Stimulated activated CD4-positive, alpha-beta T cell treated with anti-CD3 and anti-CD28 coated beads, TNF-alpha, amount 100 ng/mL, for 4 hours (primary cell): ENCODE measurements around the gene IGSF23.
"Not testable (repeated sequence)": the region's sequence is repeated elsewhere in the genome, so short reads cannot be mapped to it uniquely, and the experiment has no call there.

ENCODE experiments used
- DNase-seq, 3 experiments: peaks; one replicate each; pipeline ENCODE4 v3.0.0-alpha.2; 2020; ENCODE audit warnings: low read depth in 3 of 3

Gene IGSF23

GRCh38 chr19:44587963-44588770 is 25.2 kb upstream of the IGSF23 start:
- DNase-seq: no peak

- DNase-seq: no peak
Measured at GRCh38 chr19:44588771-44589112, 24.6 kb upstream of the IGSF23 start.

- DNase-seq: no peak
Measured at GRCh38 chr19:44590245-44591059, 22.9 kb upstream of the IGSF23 start.

GRCh38 chr19:44591340-44591993 is 21.9 kb upstream of the IGSF23 start:
- DNase-seq: not testable (repeated sequence)

DNA sequence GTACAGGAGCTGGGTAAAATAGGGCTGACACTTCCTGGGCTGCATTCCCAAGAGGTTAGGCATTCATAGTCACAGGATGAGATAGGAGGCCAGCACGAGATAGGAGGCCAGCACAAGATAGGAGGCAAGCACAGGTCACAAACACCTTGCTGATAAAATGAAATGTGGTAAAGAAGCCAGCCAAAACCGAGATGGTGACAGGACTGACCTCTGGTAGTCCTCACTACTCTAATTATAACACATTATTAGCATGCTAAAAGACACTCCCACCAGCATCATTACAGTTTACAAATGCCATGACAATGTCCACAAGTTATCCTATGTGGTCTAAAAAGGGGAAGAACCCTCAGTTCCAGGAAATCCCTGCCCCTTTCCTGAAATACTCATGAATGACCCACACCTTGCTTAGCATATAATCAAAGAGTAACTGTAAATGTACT is 20.9 kb upstream of the IGSF23 start:
- no peak for DNase-seq

DNA sequence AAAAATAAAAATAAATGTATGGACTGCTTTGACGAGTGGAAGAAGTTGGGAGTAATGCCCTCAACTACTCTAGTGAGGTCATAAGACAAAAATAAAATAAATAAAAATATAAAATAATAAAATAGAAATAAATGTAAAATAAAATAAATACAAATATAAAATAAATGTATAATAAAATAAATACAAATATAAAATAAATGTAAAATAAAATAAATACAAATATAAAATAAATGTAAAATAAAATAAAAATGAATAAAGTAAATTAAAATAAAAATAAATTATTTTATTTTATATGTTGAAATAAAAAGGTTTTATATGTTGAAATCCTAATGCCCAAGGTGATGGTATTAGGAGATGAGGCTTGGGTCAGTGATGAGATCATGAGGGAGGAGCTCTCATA is 20.1 kb upstream of the IGSF23 start:
- DNase-seq: no peak

DNA sequence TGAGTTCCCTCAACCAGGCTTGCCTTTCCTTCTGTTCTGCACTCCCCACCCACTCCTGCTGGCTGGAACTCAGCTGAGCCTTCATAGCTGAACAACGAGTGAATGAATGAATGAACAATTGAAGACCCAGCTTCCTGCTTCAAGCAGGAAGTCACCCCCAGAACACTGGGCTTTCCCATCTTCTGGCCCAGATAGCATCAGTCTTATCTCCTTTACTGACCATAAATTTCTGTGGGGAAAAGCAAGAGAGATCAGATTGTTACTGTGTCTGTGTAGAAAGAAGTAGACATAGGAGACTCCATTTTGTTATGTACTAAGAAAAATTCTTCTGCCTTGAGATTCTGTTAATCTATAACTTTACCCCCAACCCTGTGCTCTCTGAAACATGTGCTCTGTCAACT is 19.5 kb upstream of the IGSF23 start:
- not testable (repeated sequence) for DNase-seq

DNA sequence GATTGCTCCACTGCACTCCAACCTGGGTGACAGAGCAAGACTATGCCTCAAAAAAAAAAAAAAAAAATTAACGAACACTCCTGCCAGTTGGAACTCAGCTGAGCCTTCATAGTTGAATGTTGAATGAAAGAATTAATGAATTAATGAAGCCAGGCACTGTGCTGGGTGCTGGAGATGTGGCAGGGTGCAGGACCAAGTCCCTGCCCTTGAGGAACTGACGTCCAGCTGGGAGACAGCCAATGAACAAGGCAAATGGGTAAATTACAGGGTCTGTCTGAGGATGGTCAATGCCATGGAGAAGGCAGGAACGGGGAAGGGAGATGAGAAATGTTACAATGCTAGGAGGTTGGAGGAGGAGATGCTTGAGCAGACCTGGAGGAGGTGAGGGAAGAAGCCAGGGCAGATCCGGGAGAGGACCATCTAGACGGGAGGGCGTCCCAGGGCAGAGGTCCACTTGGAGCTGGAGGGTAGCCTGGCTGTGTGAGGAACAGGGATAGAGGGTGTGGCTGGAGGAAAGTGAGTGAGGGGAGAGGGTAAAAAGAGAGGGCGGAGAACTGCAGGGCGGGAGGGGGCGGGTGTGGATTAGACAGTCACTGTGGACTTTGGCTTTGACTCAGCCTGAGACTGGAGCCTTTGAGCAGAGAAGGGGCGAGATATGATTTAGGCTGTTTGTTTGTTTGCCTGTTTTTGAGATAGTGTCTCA is 16.8 kb upstream of the IGSF23 start:
- DNase-seq: no peak

- DNase-seq: no peak
Measured at GRCh38 chr19:44597131-44597491, 16.3 kb upstream of the IGSF23 start.

DNA sequence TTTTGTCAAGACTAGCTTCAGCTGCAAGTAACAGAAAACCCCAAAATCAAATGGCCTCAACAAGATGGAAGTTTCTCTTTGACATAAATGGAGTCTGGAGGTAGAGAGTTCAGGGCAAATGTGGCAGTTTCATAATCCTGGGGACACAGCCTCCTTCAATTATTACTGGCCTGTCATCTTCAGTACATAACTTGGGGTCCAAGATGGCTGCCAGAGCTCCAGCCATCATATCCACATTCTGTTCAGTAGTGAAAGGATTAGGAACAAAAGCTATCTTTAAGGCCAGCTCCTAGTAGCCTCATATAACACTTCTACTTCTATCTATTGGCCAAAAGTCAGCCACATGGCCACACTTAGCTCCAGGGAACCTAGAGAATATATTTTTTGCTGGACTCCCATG is 15.0 kb upstream of the IGSF23 start:
- DNase-seq: no peak

DNA sequence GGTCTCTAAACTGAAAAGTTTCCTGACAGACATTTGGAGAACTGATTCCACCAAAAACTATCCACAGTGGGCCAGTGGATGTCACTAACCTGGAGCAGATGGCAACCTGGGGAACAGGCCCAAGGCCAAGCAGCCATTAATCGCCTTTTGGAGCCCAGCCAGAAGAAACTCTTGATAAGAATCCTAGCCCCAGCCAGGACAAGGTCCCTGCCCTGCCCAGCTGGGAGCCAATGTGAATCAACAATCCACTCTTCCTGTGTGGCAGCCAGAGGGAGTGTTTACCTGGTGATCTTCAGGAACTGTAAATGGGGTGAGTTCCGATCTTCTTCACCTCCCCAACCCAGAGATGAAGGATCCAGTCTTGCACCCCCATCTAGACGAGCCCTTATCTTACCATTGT is 14.5 kb upstream of the IGSF23 start:
- DNase-seq: no peak

- DNase-seq: no peak
Measured at GRCh38 chr19:44600466-44600865, 12.9 kb upstream of the IGSF23 start.

DNA sequence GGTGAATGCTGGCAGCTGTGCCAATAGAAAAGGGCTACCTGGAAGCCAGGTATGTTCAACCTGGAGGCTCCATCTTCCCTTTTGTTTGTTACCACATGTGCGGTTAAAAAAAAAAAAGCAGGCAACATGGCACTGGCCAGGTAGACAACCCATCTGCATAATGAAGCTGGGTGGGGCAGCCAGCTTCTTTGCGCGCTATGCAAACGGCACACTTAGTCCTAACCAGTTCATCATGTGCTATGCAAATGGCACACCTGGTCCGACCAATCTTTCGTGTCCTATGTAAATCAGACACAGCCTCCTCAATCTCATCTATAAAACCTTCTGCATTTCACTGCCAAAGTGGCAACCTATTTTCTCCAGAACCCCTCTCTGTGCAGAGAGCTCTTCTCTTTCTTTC is 11.3 kb upstream of the IGSF23 start:
- DNase-seq: no peak

DNA sequence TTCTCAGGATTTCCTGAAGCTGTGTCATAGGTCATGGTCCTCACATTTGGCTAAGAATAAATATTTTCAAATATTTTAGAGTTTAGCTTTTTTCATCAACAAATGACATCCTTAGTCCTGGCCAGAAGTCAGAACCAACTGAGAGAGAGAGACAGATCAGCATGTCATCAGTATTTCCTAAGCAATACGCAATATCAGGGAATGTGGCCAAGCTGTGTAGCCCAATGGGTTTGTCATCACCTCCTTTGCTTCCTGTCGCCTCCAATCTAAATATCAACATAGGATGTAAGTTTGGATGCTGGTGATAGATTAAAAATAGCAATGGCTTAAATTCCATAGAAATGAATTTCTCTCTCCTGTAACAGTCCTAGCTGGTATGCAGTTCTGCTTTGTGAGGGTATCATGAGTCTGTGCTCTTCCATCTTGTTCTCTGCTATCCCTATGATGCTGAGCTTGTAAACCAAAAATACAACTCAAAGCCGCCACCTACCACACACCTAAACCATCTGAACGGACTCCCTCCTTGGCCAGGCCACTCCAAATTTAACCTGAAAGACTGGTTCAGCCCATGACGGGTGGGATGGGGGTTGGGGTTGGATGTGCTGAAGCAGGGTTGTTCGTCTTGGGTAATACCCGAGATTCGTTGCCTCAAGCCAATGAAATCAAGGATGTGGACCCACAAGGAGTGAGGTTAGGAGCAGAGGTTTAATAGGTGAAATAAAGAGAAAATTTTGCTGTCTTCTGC is 10.0 kb upstream of the IGSF23 start:
- DNase-seq: no peak

DNA sequence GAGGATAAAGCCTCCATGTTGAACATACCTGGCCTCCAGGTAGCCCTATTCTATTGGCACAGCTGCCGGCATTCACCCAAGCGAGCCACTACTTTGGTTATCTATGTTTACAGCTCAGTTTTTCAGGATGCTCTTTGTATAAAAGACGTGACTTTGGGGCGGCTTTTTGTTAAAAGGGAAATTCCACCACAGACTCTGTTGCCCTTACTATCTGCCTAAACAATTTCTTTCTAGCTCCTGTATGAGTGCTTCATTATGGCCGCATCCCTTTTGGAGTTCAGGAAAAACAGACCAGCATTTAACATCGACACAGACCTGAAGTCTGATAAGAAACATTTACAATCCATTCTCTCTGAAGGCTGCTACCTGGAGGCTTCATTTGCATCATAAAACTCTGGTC is 9.1 kb upstream of the IGSF23 start:
- DNase-seq: no peak

GRCh38 chr19:44605547-44605946 is 7.8 kb upstream of the IGSF23 start:
- DNase-seq: no peak

GRCh38 chr19:44607049-44607448 is 6.3 kb upstream of the IGSF23 start:
- DNase-seq: no peak

DNA sequence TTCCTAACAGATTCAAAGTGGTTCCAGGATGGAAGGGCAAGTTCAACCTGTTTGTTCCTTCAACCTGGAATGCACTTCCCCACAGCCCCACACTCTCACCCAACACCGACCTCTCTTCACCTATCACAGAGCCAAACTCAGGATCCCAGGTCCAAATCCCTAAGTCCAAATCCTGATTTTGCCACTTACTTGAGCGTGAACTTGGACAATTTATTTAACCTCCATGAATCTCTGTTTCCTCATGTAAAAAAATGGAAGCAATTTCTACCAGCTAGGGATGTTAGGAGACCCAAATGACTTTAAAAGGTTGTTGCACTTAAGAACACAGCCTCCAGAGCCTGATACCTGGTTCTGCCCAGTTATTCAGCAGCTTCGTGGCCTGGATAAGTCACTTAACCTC is 5.4 kb upstream of the IGSF23 start:
- DNase-seq: no peak

GRCh38 chr19:44608391-44608821 is 5.0 kb upstream of the IGSF23 start:
- no peak for DNase-seq

DNA sequence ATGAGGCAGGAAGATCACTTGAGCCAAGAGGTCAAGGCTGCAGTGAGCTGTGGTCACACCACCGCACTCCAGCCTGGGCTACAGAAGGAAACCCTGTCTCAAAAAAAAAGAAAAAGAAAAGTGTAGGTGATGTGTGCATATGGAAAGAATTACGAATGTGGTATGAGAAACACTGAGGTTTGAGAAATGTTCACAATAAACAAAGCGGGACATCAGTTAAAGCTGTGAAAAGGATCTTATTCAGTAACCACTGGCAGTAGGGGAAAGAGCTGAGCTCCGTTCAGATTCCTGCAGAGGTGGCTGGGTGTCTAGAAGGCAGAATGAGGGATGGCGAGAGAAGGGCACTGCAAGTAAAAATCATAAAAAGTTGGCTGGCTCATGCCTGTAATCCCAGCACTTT is 4.1 kb upstream of the IGSF23 start:
- DNase-seq: no peak

DNA sequence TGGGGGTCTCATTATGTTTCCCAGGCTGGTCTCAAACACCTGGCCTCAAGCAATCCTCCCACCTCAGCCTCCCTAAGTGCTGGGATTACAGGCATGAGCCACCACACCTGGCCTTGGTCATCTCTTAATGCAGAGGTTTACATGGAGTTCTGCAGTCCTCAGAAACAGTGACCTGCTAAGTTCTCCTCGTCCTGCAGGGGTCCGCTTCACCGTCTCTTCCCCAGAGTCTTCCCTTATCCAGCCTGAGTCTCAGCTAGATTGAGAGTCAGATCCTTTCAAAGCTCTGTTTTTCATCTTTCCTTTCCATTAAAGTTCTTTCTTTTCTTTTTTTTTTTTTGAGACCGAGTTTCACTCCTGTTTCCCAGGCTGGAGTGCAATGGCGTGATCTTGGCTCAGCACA is 2.9 kb upstream of the IGSF23 start:
- DNase-seq: not testable (repeated sequence)
